ENCODE results near the gene SCAF8.
A peak's percentile ranks its signal among the peaks of the same experiment; 100 is the strongest.
"Not testable (repeated sequence)": the region's sequence is repeated elsewhere in the genome, so short reads cannot be mapped to it uniquely, and the experiment has no call there.

The SCAF8 gene

GRCh38 chr6:154733626-154734382 is 588 bp downstream of the SCAF8 start:
- peak; percentile 88 for DNase-seq

- no peak for DNase-seq
Measured at GRCh38 chr6:154736618-154737259, 3.5 kb downstream of the SCAF8 start.

GRCh38 chr6:154737424-154737823 is 4.2 kb downstream of the SCAF8 start:
- DNase-seq = no peak

GRCh38 chr6:154738551-154738961 is 5.3 kb downstream of the SCAF8 start:
- no peak for DNase-seq

GRCh38 chr6:154740658-154741057 is 7.4 kb downstream of the SCAF8 start:
- DNase-seq = no peak

GRCh38 chr6:154742891-154743290 is 9.7 kb downstream of the SCAF8 start:
- DNase-seq = no peak

GRCh38 chr6:154744029-154744745 is 11.0 kb downstream of the SCAF8 start:
- DNase-seq = not testable (repeated sequence)

GRCh38 chr6:154745243-154745642 is 12.0 kb downstream of the SCAF8 start:
- no peak for DNase-seq

- no peak for DNase-seq
Measured at GRCh38 chr6:154749341-154749740, 16.1 kb downstream of the SCAF8 start.

- no peak for DNase-seq
Measured at GRCh38 chr6:154751011-154751800, 18.0 kb downstream of the SCAF8 start.

- DNase-seq = no peak
Measured at GRCh38 chr6:154752022-154752421, 18.8 kb downstream of the SCAF8 start.

GRCh38 chr6:154754152-154754551 is 20.9 kb downstream of the SCAF8 start:
- DNase-seq = no peak

- DNase-seq = no peak
Measured at GRCh38 chr6:154757352-154758050, 24.3 kb downstream of the SCAF8 start.

- no peak for DNase-seq
Measured at GRCh38 chr6:154758125-154758524, 24.9 kb downstream of the SCAF8 start.

- no peak for DNase-seq
Measured at GRCh38 chr6:154763650-154764049, 30.4 kb downstream of the SCAF8 start.

GRCh38 chr6:154765273-154765672 is 32.1 kb downstream of the SCAF8 start:
- no peak for DNase-seq

GRCh38 chr6:154766288-154766687 is 33.1 kb downstream of the SCAF8 start:
- no peak for DNase-seq

GRCh38 chr6:154767003-154767723 is 33.9 kb downstream of the SCAF8 start:
- DNase-seq = no peak

GRCh38 chr6:154768280-154768679 is 35.1 kb downstream of the SCAF8 start:
- no peak for DNase-seq

- DNase-seq = no peak
Measured at GRCh38 chr6:154773610-154774089, 40.4 kb downstream of the SCAF8 start.

- DNase-seq = not testable (repeated sequence)
Measured at GRCh38 chr6:154779157-154779556, 45.9 kb downstream of the SCAF8 start.

- DNase-seq = no peak
Measured at GRCh38 chr6:154782193-154782592, 49.0 kb downstream of the SCAF8 start.

Data from activated CD4-positive, alpha-beta T cell treated with anti-CD3 and anti-CD28 coated beads, Interleukin-2, amount 50 U/mL, for 1 hour (primary cell).